Transverse colon (tissue), 4 donors: ENCODE measurements around the gene LRP5. TPM values are rescaled to one million over a fixed set of nuclear protein-coding genes. Genes with fewer than 3 reads are reported as not detected.

Source experiments
- DNase-seq: peaks from one replicate; pipeline ENCODE4 v3.0.0-alpha.2; 2019
- H3K27ac ChIP-seq, 4 donors: fragments of 200-600 bp; sonication (generic); 2 replicates each; pipeline ENCODE4 v1.5.1; 2016 to 2018; ENCODE audit warnings: inconsistent platforms in 4 of 4
- H3K27me3 ChIP-seq: fragments of 200-600 bp; sonication (generic); 2 replicates; pipeline ENCODE4 v1.5.1; 2017; ENCODE audit warnings: inconsistent platforms
- H3K36me3 ChIP-seq, 4 donors: fragments of 200-600 bp; sonication (generic); 2 replicates each; pipeline ENCODE4 v1.5.1; 2017 to 2019; ENCODE audit warnings: inconsistent platforms in 4 of 4
- H3K4me1 ChIP-seq, 4 donors: fragments of 200-600 bp; sonication (generic); 2 replicates each; pipeline ENCODE4 v1.5.1; 2017 to 2020; ENCODE audit warnings: inconsistent platforms in 4 of 4
- H3K4me3 ChIP-seq, 4 donors: fragments of 200-600 bp; sonication (generic); 1 replicate in 1 of 4; 2 replicates in 3 of 4; pipeline versions ENCODE4 v1.5.1 to v1.6.1; 2017 to 2019; ENCODE audit warnings: inconsistent platforms in 4 of 4
- H3K9me3 ChIP-seq, 2 donors: fragments of 200-600 bp; sonication (generic); 2 replicates each; pipeline ENCODE4 v1.5.1; 2017 to 2019; ENCODE audit warnings: inconsistent platforms in 2 of 2
- CTCF ChIP-seq, 5 experiments: fragments of 200-600 bp in 3 of 5; fragments of 450-650 bp in 2 of 5; sonication (generic) in 3 of 5; IDR thresholded peaks; 1 replicate in 2 of 5; 2 replicates in 3 of 5; pipeline ENCODE4 v1.5.1; 2016 to 2017; ENCODE audit warnings: antibody characterized with exemption in 5 of 5, inconsistent platforms in 3 of 5, mild to moderate bottlenecking in 2 of 5, moderate library complexity in 1 of 5
- EP300 ChIP-seq: sonication (generic); formaldehyde crosslinking; IDR thresholded peaks from one replicate; pipeline ENCODE4 v1.6.1; 2017; ENCODE audit warnings: antibody characterized with exemption, low read depth
- POLR2A ChIP-seq: fragments of 450-650 bp; IDR thresholded peaks from one replicate; pipeline ENCODE4 v1.6.1; 2016; ENCODE audit warnings: antibody characterized with exemption, mild to moderate bottlenecking, moderate library complexity
- POLR2AphosphoS5 ChIP-seq, 3 donors: sonication (generic); formaldehyde crosslinking; IDR thresholded peaks; one replicate each; pipeline ENCODE4 v1.6.1; 2016; ENCODE audit warnings: antibody characterized with exemption in 3 of 3
- WGBS, 2 donors: methylation state at CpG; one replicate each; pipeline ENCODE4 v1.1.5; 2018; ENCODE audit warnings: low coverage in 1 of 2; 5-methylcytosine and 5-hydroxymethylcytosine counted together
- in situ Hi-C, 4 donors: fragments of 200-750 bp; cut with MboI; loops; one replicate each; pipeline versions ENCODE4 v1.15.0 to v1.15.1; 2017; ENCODE audit warnings: low sequenced_read_pairs in 3 of 4, low pct_ligation_motif_present in 1 of 4, low pct_unique_long_range_greater_than_20kb in 1 of 4
- intact Hi-C: fragments of 100-400 bp; cut with DNase I; formaldehyde crosslinking; loops from one replicate; pipeline ENCODE4 v1.15.1; 2023; ENCODE audit warnings: low total_unique reads
- total RNA-seq, 4 donors: library from RNA; depleted of rRNA; stranded (reverse); fragments of >200 nt; gene quantifications; one replicate each; pipeline ENCODE4 v1.1.0, GENCODE V29; 2016

Gene LRP5
- total RNA-seq, 4 donors from 2014 or later, result 72.6 to 138 (median 82.3) TPM

- TF ChIP-seq POLR2A (no peak), CTCF (IDR thresholded peaks at IDR 0.05) (no peak), EP300 (no peak), POLR2AphosphoS5 (IDR thresholded peaks at IDR 0.05) (no peak)
- DNase-seq, result peak; percentile 53
- in situ Hi-C loops (loop anchor here in 1 of 4 donors (25.0 kb wide), 1 partner anchor 121 kb away; no protein-coding TSS in a partner anchor), intact Hi-C loops (no loop called here)
- Histone ChIP-seq H3K27ac (peak overlapping the region; percentile 38 to 75 (median 54)), H3K4me1 (peaks cover 10 to 33% (median 16%) of the 10 kb centered on the region in 4 donors), H3K4me3 (no peak overlapping the region), H3K27me3 (no peaks in the 10 kb centered on the region), H3K36me3 (peaks cover 0 to 34% (median 12%) of the 10 kb centered on the region in 4 donors), H3K9me3 (no peaks in the 10 kb centered on the region)
- WGBS, 2 donors, result 66 to 83% methylated on average over 3 to 10 of the region's 16 CpGs
Observed at GRCh38 chr11:68266121-68266891, 46.1 kb upstream of the LRP5 start.

DNA sequence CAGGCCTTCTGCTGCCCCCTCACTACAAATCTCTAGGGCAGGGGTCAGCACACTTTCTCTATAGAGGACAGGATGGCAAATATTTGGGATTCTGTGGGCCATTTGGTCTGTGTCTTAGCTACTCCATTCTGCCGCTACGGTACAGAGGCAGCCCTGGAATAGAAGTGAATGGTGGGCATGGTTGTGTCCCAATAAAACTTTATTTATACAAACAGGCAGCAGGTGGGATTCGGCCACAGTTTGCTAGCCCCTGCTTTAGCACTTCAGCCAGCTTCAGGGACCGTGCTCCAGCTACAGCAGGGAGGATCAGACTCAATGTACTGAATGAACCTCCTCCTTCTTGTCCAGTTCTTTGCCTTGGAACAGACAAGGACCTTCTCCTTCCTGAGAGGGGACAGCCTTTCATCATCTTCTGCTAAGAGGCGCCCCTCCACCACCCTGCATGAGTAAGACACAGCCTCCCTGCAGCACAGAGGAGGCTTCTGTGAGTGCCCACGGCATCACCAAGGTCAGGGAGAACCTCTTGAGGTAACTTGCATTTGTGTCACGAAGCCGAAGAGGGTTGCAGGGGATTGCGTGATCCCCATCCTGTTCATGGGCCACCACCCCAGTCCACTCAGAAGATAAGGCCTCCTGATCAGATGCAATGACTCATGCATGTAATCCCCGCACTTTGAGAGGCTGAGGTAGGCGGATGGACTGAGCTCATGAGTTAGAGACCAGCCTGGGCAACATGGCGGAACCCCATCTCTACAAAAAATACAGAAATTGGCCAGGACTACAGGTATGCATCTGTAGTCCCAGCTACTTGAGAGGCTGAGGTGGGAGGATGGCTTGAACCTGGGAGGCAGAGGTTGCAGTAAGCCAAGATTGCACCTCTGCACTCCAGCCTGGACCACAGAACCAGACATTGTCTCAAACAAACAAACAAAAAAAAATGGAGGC lies 45.2 kb upstream of the LRP5 start:
- H3K9me3 ChIP-seq, result no peaks in the 10 kb centered on the region
- no peak overlapping the region for H3K4me3 ChIP-seq
- TF ChIP-seq POLR2AphosphoS5 (IDR thresholded peaks at IDR 0.05) (no peak), POLR2A (no peak), CTCF (IDR thresholded peaks at IDR 0.05) (no peak), EP300 (no peak)
- H3K36me3 ChIP-seq, result peaks cover 0 to 31% (median 12%) of the 10 kb centered on the region in 4 donors
- H3K27ac ChIP-seq, result peak overlapping the region; percentile 38 to 75 (median 47)
- intact Hi-C loops (no loop called here), in situ Hi-C loops (loop anchor here in 1 of 4 donors (25.0 kb wide), 1 partner anchor 120 kb away; no protein-coding TSS in a partner anchor)
- no peaks in the 10 kb centered on the region for H3K27me3 ChIP-seq
- WGBS, 2 donors, result 60 to 91% methylated on average over 1 to 12 of the region's 12 CpGs
- peaks cover 10 to 33% (median 16%) of the 10 kb centered on the region in 4 donors for H3K4me1 ChIP-seq
- no peak for DNase-seq

DNA sequence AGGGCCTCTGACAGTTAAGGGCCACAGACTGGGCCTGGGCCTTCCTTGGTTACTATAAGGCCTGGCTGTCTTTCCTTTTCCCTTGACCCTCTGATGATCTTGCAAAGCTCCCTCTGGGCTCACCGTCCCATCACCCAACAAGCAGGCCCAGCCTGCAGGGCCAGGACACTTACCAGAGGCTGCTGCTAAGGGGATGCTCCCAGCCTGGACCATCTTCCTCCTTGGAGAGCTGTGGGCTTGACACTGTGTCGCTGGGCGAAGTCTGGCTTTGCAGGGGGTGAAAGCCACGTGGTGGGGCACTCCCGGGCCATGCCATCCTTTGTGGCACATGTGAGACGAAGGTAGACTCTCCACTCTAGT lies 44.5 kb upstream of the LRP5 start:
- no peak for DNase-seq
- 93% methylated on average over 6 of the region's 6 CpGs; no CpG with 5 or more reads in 1 of the 2 donors for whole genome bisulfite sequencing, 2 donors
- no peaks in the 10 kb centered on the region for H3K9me3 ChIP-seq
- intact Hi-C loops, result no loop called here
- H3K27ac ChIP-seq, result peak overlapping the region in 2 of 4 donors; percentile 45 to 75
- H3K4me3 ChIP-seq, result no peak overlapping the region
- TF ChIP-seq POLR2A (no peak), EP300 (no peak), POLR2AphosphoS5 (IDR thresholded peaks at IDR 0.05) (no peak), CTCF (IDR thresholded peaks at IDR 0.05) (no peak)
- in situ Hi-C loops, result loop anchor here in 1 of 4 donors (25.0 kb wide), 1 partner anchor 119 kb away; no protein-coding TSS in a partner anchor
- peaks cover 10 to 40% (median 20%) of the 10 kb centered on the region in 4 donors for H3K4me1 ChIP-seq
- H3K36me3 ChIP-seq, result peaks cover 0 to 28% (median 12%) of the 10 kb centered on the region in 4 donors
- no peaks in the 10 kb centered on the region for H3K27me3 ChIP-seq
